Neural progenitor cell (in vitro differentiated cells): ENCODE data around the gene JADE2.

Experiments
- EZH2 ChIP-seq: fragments of 200-600 bp; sonication (generic); IDR thresholded peaks from 2 replicates; pipeline ENCODE4 v1.6.1; 2017; ENCODE audit warnings: antibody characterized with exemption, mild to moderate bottlenecking, moderate library complexity
- EZH2phosphoT487 ChIP-seq: fragments of 200-600 bp; sonication (generic); IDR thresholded peaks from 2 replicates; pipeline ENCODE4 v1.6.1; 2017; ENCODE audit warnings: antibody characterized with exemption
- TF ChIP-seq, protein P1 (sequence below): fragments of 200-600 bp; sonication (generic); IDR thresholded peaks from 2 replicates; pipeline ENCODE4 v1.5.1; 2017; ENCODE audit warnings: antibody characterized with exemption, mild to moderate bottlenecking

DNA sequence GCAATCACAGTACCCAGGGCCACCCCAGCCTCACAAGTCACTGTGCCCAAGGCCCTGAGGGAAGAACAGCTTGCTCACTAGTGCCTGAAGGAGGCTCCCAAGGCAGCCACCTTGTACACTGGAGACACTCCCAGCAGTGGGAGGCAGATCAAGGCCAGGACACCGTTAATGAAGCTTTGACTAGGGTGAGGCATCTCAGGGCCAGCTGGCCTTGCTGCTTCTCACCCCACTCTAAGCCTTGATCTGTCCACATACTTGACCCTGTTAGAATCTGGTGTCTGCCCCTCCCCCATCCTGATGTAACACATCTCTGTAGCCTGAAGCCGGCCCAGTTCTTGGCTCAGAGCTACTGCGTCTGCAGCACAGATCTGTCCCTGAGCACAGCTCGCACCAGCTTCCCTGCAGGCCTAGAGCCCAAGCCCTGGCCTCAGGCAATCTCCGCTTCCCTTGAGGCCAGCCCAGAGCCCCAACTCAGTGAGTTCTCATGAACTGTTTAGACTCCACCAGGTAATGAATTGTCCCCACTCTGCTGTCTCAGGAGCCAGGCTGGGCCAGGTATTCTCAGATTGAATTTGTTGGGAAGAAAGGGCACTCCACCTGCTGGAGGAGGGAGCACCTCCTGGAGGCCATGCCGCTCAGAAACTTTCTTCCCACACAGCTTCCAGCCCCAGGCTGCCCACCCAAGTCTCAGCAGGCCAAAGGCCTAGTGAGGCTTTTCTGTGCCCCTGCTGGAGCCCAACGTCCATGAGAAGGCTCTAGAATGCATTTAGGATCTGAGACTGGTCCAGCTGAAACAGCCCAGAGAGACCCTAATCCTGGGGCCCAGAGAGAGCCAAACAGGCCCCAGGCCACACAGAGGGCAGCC lies 13.4 kb upstream of the JADE2 start:
- TF ChIP-seq, protein P1, sequence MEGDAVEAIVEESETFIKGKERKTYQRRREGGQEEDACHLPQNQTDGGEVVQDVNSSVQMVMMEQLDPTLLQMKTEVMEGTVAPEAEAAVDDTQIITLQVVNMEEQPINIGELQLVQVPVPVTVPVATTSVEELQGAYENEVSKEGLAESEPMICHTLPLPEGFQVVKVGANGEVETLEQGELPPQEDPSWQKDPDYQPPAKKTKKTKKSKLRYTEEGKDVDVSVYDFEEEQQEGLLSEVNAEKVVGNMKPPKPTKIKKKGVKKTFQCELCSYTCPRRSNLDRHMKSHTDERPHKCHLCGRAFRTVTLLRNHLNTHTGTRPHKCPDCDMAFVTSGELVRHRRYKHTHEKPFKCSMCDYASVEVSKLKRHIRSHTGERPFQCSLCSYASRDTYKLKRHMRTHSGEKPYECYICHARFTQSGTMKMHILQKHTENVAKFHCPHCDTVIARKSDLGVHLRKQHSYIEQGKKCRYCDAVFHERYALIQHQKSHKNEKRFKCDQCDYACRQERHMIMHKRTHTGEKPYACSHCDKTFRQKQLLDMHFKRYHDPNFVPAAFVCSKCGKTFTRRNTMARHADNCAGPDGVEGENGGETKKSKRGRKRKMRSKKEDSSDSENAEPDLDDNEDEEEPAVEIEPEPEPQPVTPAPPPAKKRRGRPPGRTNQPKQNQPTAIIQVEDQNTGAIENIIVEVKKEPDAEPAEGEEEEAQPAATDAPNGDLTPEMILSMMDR: peak; percentile 39
- TF ChIP-seq EZH2 (no peak), EZH2phosphoT487 (no peak)
